ENCODE measurements around the gene CLDN2. TPM values are rescaled to one million over a fixed set of nuclear protein-coding genes. Genes with fewer than 3 reads are reported as not detected.
A peak's percentile ranks its signal among the peaks of the same experiment; 100 is the strongest.
"Not testable (repeated sequence)": the region's sequence is repeated elsewhere in the genome, so short reads cannot be mapped to it uniquely, and the experiment has no call there.

CLDN2 gene
- polyA plus RNA-seq, 4 donors = 1.3 to 71.6 (median 46.6) TPM

DNA sequence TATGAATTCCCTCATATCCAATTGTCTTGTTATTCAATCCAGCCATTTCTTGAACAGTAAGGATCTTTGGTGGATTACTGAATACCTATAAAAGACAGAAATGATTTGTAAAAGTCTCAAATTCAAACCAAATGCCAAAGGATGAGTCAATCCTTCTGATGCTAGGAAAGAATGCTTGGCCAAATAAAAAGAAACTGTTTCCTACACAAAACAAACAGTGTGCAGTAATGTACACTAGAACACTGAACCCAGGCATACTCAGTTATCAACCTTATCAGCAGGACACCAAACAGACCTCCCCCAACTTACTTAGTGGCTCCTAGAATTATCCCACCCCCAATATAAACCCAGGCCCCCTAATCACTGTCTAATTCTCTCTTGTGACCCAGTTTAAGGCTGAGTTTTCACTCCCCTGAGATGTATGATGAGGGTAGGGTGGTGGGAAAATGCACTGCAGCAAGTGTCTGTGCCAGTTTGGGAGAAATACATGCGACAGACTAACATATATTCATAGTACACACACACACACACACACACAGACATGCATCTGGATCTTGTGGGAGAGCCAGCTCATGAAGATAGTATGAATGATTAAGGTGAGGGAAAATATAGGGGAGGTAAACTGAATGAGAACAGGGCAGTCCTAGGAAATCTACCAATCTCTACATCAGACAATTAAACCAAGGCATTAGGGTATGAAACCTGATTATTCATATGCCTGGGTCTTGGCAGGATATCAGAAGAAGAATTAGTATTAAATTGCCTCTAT is 35.0 kb downstream of the CLDN2 start:
- DNase-seq (ENCODE audit: low read depth in 4 of 4, low spot score in 3 of 4) = no peak

- no peak for DNase-seq (ENCODE audit: low read depth in 4 of 4, low spot score in 3 of 4)
Measured at GRCh38 chrX:106957856-106958255, 37.7 kb downstream of the CLDN2 start.

DNA sequence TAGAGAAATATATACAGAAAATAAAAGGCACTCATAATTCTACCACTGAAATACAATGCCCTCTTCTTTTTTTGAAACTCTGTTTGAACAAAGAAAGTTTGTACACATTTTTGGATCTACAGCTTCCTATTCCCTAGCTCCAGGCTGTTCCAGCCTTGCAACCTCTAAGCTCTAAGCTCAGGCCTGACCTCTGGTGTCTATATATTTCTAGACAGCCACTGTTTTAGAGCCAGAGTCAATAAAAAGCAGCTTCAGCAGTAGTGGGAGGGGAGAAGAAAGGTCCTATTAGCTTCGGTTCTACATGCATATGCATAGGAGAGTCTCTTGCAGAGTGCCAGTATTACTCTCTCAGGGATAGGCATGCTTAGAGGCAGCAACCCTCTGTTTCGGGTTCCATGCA is 39.7 kb downstream of the CLDN2 start:
- peak in 1 of 4 donors; percentile 7 for DNase-seq (ENCODE audit: low read depth in 4 of 4, low spot score in 3 of 4)

- DNase-seq (ENCODE audit: low read depth in 4 of 4, low spot score in 3 of 4) = no peak
Measured at GRCh38 chrX:106963111-106963510, 42.9 kb downstream of the CLDN2 start.

GRCh38 chrX:106964290-106964689 is 44.1 kb downstream of the CLDN2 start:
- DNase-seq (ENCODE audit: low read depth in 4 of 4, low spot score in 3 of 4) = no peak

DNA sequence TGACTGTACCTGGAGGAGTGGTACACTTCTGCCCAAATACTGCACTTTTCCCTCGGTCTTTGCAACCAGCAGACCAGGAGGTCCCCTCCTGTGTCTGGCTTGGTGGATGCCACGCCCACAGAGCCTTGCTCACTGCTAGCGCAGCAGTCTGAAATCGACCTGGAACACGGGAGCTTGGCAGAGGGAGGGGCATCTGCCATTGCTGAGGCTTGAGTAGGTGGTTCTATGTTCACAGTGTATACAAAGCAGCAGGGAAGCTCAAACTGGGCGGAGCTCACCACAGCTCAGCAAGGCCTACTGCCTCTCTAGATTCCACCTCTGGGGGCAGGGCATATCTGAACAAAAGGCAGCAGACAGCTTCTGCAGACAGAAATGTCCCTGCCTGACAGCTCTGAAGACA is 46.3 kb downstream of the CLDN2 start:
- not testable (repeated sequence) for DNase-seq (ENCODE audit: low read depth in 4 of 4, low spot score in 3 of 4)

GRCh38 chrX:106972896-106973295 is 52.7 kb downstream of the CLDN2 start:
- no peak for DNase-seq (ENCODE audit: low read depth in 4 of 4, low spot score in 3 of 4)

- no peak for DNase-seq (ENCODE audit: low read depth in 4 of 4, low spot score in 3 of 4)
Measured at GRCh38 chrX:106973433-106974149, 53.4 kb downstream of the CLDN2 start.

GRCh38 chrX:106976416-106976815 is 56.2 kb downstream of the CLDN2 start:
- DNase-seq (ENCODE audit: low read depth in 4 of 4, low spot score in 3 of 4) = no peak

Other genes with a start within 250 kb of the CLDN2 start
- 10 to 100 TPM in 2 of 4 donors, 1 to 10 TPM in 1, under 1 TPM in 1; 0.64 to 14.7 (median 12.1) TPM for gene RNF128, start 193.7 kb upstream of the CLDN2 start, polyA plus RNA-seq (ENCODE audit: insufficient read length in 4 of 4)
- gene TBC1D8B, start 117.7 kb upstream of the CLDN2 start, polyA plus RNA-seq (ENCODE audit: insufficient read length in 4 of 4) = 10 to 100 TPM in 1 of 4 donors, 1 to 10 TPM in 3; 5.3 to 11.7 (median 6.8) TPM
- 1 to 10 TPM in 3 of 4 donors, not detected in 1; 2.5 to 2.9 (median 2.6) TPM for gene RIPPLY1, start 17.1 kb upstream of the CLDN2 start, polyA plus RNA-seq (ENCODE audit: insufficient read length in 4 of 4)
- 10 to 100 TPM; 18.9 to 31.1 (median 23.4) TPM for gene MORC4, start 79.8 kb downstream of the CLDN2 start, polyA plus RNA-seq (ENCODE audit: insufficient read length in 4 of 4)
- gene RBM41, start 198.4 kb downstream of the CLDN2 start, polyA plus RNA-seq (ENCODE audit: insufficient read length in 4 of 4) = 10 to 100 TPM; 14.5 to 28.5 (median 21.5) TPM